GM12864 (cell line): ENCODE measurements around the gene CHAD.
A peak's percentile ranks its signal among the peaks of the same experiment; 100 is the strongest.

Source experiments
- DNase-seq: peaks from one replicate; pipeline ENCODE4 v3.0.0-alpha.2; 2011; ENCODE audit warnings: low read depth
- H3K4me3 ChIP-seq: 2 replicates; pipeline ENCODE4 v1.5.1; 2011; ENCODE audit warnings: mild to moderate bottlenecking, low read depth, low read length, control low read depth
- CTCF ChIP-seq: IDR thresholded peaks from 2 replicates; pipeline ENCODE4 v1.5.1; 2011; ENCODE audit warnings: low read depth, mild to moderate bottlenecking, moderate library complexity, low read length, control low read depth, inconsistent platforms; ENCODE audit errors: missing control alignments

The CHAD gene

GRCh38 chr17:50501054-50501453 is 32.4 kb upstream of the CHAD start:
- no peak overlapping the region for H3K4me3 ChIP-seq
- DNase-seq, result no peak
- peak; percentile 35 for TF ChIP-seq CTCF

- H3K4me3 ChIP-seq, result no peak overlapping the region
- no peak for DNase-seq
- no peak for TF ChIP-seq CTCF
These were observed 31.0 kb upstream of the CHAD start for GRCh38 chr17:50499721-50500120.

GRCh38 chr17:50499270-50499669 is 30.6 kb upstream of the CHAD start:
- no peak for TF ChIP-seq CTCF
- no peak overlapping the region for H3K4me3 ChIP-seq
- no peak for DNase-seq

GRCh38 chr17:50498021-50498874 is 29.6 kb upstream of the CHAD start:
- H3K4me3 ChIP-seq, result no peak overlapping the region
- TF ChIP-seq CTCF, result no peak
- DNase-seq, result no peak

GRCh38 chr17:50495918-50496317 is 27.2 kb upstream of the CHAD start:
- H3K4me3 ChIP-seq, result no peak overlapping the region
- DNase-seq, result no peak

GRCh38 chr17:50495217-50495823 is 26.6 kb upstream of the CHAD start:
- no peak overlapping the region for H3K4me3 ChIP-seq
- no peak for DNase-seq
- no peak for TF ChIP-seq CTCF

More at GRCh38 chr17:50495918-50496317, 27.2 kb upstream of the CHAD start:
- no peak for TF ChIP-seq CTCF
